22Rv1 (cell line): ENCODE measurements around the gene KANSL1.

Experiments
- H3K27ac ChIP-seq: fragments of 450-650 bp; 2 replicates; pipeline ENCODE4 v1.5.1; 2017
- ZFX ChIP-seq: fragments of 450-650 bp; IDR thresholded peaks from 2 replicates; pipeline ENCODE4 v1.6.1; 2017; ENCODE audit warnings: antibody characterized with exemption, borderline replicate concordance
- TF ChIP-seq, protein P1 (sequence below): fragments of 450-650 bp; IDR thresholded peaks from 2 replicates; pipeline ENCODE4 v1.5.1; 2017; ENCODE audit warnings: mild to moderate bottlenecking

Gene KANSL1

DNA sequence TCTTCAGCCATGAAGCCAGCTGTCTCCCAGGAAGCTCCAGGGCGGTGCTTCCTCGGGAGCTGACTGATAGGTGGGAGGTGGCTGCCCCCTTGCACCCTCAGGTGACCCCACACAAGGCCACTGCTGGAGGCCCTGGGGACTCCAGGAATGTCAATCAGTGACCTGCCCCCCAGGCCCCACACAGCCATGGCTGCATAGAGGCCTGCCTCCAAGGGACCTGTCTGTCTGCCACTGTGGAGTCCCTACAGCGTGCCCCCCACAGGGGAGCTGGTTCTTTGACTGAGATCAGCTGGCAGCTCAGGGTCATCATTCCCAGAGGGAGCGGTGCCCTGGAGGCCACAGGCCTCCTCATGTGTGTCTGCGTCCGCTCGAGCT, 180.1 kb downstream of the KANSL1 start:
- H3K27ac ChIP-seq: no peak overlapping the region
- TF ChIP-seq ZFX: no peak
- TF ChIP-seq, protein P1, sequence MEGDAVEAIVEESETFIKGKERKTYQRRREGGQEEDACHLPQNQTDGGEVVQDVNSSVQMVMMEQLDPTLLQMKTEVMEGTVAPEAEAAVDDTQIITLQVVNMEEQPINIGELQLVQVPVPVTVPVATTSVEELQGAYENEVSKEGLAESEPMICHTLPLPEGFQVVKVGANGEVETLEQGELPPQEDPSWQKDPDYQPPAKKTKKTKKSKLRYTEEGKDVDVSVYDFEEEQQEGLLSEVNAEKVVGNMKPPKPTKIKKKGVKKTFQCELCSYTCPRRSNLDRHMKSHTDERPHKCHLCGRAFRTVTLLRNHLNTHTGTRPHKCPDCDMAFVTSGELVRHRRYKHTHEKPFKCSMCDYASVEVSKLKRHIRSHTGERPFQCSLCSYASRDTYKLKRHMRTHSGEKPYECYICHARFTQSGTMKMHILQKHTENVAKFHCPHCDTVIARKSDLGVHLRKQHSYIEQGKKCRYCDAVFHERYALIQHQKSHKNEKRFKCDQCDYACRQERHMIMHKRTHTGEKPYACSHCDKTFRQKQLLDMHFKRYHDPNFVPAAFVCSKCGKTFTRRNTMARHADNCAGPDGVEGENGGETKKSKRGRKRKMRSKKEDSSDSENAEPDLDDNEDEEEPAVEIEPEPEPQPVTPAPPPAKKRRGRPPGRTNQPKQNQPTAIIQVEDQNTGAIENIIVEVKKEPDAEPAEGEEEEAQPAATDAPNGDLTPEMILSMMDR: no peak

DNA sequence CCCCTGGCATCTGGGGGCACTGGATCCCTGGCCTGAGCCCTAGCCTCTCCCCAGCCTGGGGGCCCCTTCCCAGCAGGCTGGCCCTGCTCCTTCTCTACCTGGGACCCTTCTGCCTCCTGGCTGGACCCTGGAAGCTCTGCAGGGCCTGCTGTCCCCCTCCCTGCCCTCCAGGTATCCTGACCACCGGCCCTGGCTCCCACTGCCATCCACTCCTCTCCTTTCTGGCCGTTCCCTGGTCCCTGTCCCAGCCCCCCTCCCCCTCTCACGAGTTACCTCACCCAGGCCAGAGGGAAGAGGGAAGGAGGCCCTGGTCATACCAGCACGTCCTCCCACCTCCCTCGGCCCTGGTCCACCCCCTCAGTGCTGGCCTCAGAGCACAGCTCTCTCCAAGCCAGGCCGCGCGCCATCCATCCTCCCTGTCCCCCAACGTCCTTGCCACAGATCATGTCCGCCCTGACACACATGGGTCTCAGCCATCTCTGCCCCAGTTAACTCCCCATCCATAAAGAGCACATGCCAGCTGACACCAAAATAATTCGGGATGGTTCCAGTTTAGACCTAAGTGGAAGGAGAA, 180.6 kb downstream of the KANSL1 start:
- H3K27ac ChIP-seq: no peak overlapping the region
- TF ChIP-seq, protein P1: no peak
- TF ChIP-seq ZFX: no peak

DNA sequence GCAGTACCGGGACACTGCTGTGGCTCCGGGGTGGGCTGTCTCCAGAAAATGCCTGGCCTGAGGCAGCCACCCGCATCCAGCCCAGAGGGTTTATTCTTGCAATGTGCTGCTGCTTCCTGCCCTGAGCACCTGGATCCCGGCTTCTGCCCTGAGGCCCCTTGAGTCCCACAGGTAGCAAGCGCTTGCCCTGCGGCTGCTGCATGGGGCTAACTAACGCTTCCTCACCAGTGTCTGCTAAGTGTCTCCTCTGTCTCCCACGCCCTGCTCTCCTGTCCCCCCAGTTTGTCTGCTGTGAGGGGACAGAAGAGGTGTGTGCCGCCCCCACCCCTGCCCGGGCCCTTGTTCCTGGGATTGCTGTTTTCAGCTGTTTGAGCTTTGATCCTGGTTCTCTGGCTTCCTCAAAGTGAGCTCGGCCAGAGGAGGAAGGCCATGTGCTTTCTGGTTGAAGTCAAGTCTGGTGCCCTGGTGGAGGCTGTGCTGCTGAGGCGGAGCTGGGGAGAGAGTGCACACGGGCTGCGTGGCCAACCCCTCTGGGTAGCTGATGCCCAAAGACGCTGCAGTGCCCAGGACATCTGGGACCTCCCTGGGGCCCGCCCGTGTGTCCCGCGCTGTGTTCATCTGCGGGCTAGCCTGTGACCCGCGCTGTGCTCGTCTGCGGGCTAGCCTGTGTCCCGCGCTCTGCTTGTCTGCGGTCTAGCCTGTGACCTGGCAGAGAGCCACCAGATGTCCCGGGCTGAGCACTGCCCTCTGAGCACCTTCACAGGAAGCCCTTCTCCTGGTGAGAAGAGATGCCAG, 181.3 kb downstream of the KANSL1 start:
- H3K27ac ChIP-seq: no peak overlapping the region
- no peak for TF ChIP-seq ZFX
- TF ChIP-seq, protein P1: no peak

DNA sequence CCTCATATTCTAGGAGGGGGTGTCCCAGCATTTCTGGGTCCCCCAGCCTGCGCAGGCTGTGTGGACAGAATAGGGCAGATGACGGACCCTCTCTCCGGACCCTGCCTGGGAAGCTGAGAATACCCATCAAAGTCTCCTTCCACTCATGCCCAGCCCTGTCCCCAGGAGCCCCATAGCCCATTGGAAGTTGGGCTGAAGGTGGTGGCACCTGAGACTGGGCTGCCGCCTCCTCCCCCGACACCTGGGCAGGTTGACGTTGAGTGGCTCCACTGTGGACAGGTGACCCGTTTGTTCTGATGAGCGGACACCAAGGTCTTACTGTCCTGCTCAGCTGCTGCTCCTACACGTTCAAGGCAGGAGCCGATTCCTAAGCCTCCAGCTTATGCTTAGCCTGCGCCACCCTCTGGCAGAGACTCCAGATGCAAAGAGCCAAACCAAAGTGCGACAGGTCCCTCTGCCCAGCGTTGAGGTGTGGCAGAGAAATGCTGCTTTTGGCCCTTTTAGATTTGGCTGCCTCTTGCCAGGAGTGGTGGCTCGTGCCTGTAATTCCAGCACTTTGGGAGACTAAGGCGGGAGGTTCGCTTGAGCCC, 182.5 kb downstream of the KANSL1 start:
- H3K27ac ChIP-seq: no peak overlapping the region
- TF ChIP-seq ZFX: no peak
- TF ChIP-seq, protein P1: peak; percentile 82

DNA sequence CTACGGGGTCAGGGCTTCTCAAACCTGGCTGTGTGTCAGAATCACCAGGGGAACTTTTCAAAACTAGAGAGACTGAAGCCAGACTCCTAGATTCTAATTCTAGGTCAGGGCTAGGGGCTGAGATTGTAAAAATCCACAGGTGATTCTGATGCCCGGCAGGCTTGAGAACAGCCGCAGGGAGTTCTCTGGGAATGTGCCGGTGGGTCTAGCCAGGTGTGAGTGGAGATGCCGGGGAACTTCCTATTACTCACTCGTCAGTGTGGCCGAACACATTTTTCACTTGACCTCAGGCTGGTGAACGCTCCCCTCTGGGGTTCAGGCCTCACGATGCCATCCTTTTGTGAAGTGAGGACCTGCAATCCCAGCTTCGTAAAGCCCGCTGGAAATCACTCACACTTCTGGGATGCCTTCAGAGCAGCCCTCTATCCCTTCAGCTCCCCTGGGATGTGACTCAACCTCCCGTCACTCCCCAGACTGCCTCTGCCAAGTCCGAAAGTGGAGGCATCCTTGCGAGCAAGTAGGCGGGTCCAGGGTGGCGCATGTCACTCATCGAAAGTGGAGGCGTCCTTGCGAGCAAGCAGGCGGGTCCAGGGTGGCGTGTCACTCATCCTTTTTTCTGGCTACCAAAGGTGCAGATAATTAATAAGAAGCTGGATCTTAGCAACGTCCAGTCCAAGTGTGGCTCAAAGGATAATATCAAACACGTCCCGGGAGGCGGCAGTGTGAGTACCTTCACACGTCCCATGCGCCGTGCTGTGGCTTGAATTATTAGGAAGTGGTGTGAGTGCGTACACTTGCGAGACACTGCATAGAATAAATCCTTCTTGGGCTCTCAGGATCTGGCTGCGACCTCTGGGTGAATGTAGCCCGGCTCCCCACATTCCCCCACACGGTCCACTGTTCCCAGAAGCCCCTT, 183.3 kb downstream of the KANSL1 start:
- TF ChIP-seq, protein P1: no peak
- no peak for TF ChIP-seq ZFX
- no peak overlapping the region for H3K27ac ChIP-seq

DNA sequence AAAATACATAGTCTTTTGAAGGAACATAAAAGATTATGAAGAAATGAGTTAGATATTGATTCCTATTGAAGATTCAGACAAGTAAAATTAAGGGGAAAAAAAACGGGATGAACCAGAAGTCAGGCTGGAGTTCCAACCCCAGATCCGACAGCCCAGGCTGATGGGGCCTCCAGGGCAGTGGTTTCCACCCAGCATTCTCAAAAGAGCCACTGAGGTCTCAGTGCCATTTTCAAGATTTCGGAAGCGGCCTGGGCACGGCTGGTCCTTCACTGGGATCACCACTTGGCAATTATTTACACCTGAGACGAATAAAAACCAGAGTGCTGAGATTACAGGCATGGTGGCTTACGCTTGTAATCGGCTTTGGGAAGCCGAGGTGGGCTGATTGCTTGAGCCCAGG, 184.6 kb downstream of the KANSL1 start:
- TF ChIP-seq, protein P1: no peak
- TF ChIP-seq ZFX: no peak
- H3K27ac ChIP-seq: no peak overlapping the region
